HG03108 (cell line): Measurements from ENCODE around the gene CSTPP1.

ENCODE experiments used
- ATAC-seq: cut with Tn5 transposase; IDR thresholded peaks from one replicate; pipeline ENCODE4 v1.9.1; 2021; ENCODE audit warnings: moderate library complexity; ENCODE audit not compliant: unreplicated experiment

Gene CSTPP1, protein sequence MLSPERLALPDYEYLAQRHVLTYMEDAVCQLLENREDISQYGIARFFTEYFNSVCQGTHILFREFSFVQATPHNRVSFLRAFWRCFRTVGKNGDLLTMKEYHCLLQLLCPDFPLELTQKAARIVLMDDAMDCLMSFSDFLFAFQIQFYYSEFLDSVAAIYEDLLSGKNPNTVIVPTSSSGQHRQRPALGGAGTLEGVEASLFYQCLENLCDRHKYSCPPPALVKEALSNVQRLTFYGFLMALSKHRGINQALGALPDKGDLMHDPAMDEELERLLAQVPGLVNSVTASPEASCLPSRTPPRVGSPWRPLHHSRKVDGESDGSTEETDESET

DNA sequence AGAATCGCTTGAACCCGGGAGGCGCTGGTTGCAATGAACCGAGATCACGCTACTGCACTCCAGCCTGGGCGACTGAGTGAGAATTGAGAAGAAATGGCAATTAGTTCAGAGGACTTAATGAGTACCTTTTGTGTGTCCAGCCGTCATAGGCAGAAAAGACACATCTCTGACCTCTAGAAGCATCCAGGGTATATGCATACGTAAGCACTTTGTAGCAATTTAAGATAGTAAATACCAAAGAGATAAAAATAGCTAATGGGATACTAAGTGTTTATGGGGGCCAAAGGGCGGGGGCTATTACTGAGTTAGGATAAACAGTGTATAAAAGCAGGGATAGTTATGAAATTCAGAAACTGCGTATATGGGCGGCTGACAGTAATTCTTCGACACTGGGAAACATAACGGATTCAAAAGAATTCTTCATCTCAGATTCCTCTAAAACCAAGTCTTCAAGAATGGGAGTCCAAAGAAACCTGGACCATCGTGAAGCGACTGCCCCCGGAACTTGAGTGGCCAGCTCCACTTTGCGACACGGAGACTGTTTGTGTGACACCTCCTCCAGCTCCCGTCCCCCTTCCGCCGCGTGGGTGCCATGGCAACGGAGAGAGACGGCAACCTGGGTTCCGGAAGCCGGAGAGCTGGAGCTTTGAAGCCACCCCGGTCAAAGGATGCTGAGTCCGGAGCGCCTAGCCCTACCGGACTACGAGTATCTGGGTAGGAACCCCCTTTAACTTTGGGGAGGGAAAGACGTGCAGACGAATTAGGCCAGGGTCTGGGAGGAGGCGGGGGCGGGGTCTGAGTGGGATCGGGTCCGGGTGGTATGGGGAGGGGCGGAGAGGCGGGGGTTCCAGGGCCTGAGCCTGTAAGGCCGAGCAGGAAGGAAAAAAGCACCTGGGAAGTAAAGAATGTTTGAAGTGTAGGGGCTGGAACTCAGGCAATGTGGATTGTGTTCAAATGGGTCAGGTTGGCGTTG is at the start of gene CSTPP1:
CSTPP1 (plus strand) TSS at position 624 of the 973 bp plus-strand sequence; CDS start at position 669, 45 bp downstream.
- ATAC-seq, result peak; percentile 91

- ATAC-seq, result no peak
Observed at GRCh38 chr11:46888636-46889035, 47.9 kb upstream of the CSTPP1 start.

GRCh38 chr11:46889251-46889650 is 47.3 kb upstream of the CSTPP1 start:
- no peak for ATAC-seq

- ATAC-seq, result peak; percentile 63
Observed at GRCh38 chr11:46889689-46890475, 46.7 kb upstream of the CSTPP1 start.

- no peak for ATAC-seq
Observed at GRCh38 chr11:46890665-46891064, 45.9 kb upstream of the CSTPP1 start.

DNA sequence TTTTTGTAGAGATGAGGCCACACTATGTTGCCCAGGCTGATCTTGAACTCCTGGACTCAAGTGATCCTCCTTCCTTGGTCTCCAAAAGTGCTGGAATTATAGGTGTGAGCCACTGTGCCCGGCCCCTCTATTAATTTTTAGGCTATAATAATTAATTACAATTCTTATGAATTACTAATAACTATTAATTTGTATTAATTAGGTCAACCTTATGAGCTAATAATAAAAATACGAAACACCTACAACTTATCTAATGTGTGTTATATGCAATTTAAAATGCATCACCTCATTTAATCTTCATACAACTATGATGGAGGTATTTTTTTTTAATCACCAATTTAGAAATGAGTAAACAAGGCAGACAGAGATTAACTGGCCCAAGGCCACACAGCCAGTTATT is 44.5 kb upstream of the CSTPP1 start:
- no peak for ATAC-seq

DNA sequence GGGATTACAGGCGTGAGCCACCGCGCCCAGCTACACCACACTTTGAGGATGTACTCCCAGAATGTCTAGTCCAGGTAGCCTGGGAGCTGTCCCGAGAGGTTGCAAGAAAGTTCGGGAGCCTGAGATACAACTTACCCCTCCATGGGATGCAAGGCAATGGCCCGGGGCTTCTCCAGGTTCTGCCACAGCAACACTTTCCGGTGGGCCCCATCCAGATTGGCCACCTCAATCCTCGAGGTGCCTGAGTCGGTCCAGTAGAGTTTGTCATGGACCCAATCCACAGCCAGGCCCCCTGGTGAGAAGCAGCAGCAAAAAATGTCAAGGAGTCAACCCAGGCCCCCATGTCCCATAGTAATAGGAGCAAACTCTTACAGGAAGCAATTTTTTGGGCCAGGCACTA is 43.7 kb upstream of the CSTPP1 start:
- no peak for ATAC-seq

- ATAC-seq, result no peak
Observed at GRCh38 chr11:46894506-46894905, 42.1 kb upstream of the CSTPP1 start.

DNA sequence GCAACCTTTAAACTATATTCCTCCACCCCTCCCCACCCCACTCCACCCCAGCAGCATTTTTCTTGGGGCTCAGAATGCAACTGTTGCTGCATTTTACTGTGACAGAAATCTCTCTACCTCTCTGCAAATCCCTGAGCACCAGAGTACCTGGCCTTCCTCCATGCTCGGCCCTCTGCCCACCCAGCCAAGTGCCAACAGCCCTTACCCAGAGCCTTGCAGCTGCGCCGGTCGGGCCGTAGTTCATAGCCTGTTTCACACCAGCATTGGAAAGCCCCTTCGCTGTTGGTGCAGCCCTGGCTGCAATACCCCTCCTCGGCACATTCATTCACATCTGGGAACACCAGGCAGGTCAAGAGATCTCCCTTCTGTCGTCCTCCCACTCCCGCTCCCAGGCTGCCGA is 41.6 kb upstream of the CSTPP1 start:
- no peak for ATAC-seq

DNA sequence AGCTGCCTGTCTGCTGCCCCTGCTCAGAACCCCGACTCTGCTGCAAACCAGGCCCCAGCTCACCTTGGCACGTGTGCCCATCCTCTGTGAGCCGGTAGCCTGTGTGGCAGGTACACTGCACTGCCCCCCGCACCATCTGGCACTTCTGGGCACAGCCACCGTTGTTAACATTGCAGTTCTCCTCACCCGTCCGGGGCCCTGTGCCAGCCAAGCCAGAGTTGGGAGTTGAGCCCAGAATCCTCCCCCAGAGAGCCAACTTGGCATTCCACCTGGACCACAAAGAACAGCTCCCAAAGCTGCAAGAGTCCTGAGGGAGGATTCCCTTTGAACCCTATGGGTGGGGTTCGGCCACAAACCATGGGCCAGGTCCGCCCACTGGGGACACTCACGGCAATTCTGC is 40.7 kb upstream of the CSTPP1 start:
- ATAC-seq, result no peak

DNA sequence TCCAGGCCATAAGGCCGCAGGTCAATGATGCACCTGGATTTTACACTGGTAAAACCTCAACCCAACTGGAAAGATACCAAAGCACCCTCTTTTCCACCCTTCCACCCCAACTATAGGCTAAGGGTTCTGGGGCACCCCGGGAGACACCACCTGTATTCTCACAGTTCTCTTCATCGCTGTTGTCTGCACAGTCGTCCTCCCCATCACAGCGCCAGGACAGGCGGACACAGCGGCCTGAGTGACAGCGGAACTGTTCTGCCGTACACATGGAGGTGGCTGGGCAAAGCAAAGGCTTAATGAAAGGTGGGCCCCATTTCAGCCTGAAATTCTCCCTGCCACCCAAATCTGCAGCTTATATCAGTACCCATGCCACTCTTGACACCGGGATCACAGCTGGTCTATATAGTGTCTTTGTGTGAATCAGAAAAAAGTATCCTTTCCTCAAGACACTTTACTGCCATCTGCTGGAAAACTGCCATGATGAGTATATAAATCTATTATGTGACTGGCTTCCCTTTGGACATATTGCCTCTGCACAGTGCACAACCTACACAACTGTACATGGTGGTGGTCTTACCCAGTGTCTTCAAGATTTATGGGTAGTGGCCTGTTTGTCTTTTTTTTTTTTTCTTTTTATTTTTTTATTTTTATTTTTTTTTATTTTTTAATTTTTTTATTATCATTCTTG is 39.7 kb upstream of the CSTPP1 start:
- no peak for ATAC-seq

GRCh38 chr11:46898396-46899095 is 38.0 kb upstream of the CSTPP1 start:
- no peak for ATAC-seq

DNA sequence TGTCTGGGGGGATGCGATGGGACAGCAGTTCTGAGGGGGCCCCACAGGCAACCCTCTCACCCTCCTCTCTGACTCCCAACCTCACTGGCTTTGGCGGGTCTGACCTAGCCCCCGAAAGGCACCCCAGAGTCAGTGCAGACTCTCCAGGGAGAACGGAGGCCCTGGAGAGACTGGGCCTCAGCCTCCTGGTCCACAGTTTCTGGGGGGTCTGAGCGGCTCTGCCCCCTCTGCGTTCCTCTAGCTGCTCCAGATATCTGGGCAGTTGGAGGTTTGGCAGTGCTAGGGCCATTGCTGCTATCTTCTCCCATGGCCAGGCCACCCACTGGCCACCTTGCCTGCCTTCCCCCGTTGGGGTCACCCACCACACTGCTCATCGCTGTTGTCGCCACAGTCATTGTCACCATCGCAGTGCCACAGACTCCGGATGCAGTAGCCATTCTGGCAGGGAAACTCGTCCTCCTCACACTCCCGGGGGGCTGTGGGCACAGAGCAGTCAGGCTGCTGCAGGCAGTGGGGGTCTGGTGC is 37.0 kb upstream of the CSTPP1 start:
- no peak for ATAC-seq

DNA sequence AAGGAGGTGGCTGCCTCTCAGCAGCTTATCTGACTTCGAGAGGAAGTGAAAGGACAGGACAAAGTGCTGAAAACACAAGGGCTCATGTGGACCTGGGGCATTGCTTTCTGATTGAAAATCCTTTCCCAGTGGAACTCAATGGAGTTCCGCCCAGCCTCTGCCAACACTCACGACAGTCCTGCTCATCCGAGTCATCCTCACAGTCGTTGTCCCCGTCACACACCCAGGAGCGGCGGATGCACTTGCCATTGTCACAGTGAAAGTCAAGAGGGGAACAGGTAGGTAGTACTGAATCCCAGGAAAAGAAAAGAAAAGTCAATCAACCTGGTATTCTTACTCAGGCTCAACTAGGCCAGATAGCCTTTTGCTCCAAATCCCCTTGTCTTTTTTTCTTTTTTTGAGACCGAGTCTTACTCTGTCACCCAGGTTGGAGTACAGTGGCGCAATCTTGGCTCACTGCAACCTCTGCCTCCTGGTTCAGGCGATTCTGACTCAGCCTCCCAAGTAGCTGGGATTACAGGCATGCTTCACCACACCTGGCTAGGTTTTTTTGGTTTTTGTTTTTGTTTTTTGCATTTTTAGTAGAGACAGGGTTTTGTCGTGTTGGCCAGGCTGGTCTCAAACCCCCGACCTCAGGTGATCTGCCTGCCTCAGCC is 36.3 kb upstream of the CSTPP1 start:
- ATAC-seq, result no peak

GRCh38 chr11:46901156-46901555 is 35.4 kb upstream of the CSTPP1 start:
- no peak for ATAC-seq

GRCh38 chr11:46902694-46903093 is 33.9 kb upstream of the CSTPP1 start:
- ATAC-seq, result no peak

DNA sequence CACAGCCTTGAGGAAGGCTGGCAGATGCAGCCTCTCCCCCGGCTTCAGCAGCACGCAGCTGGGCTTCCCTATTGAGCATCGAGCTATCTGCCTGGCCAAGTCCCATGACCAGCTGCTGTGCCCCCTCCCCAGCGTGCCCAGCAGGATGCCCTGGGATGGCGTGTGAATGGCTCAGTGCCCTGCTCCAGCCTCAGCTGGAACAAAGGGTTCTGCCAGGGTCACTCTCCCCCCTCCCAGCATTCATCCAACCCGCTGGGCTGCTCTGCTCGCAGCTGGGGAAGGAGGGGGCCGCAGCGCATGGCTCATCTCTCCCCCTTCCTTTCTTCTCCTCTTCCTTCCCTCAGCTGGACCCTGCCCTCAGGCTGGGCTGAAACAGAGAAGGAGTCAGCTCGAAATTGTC is 32.7 kb upstream of the CSTPP1 start:
- no peak for ATAC-seq

DNA sequence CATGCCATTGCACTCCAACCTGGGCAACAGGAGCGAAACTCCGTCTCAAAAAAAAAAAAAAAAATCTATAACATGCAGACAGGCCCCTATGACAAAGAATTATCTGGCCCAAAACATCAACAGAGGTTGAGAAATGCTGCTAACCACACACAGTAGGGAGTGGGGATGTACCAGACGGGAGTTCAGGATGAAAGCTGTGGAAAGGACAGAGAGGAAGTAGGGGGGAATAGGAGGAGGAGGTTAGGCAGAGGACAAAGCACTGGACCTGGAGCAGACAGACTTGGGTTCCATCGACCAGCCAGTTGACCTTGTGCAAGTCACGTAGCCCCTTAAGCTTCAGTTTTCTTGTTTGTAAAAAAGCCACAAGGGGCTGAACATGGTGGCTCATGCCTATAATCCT is 30.8 kb upstream of the CSTPP1 start:
- no peak for ATAC-seq

DNA sequence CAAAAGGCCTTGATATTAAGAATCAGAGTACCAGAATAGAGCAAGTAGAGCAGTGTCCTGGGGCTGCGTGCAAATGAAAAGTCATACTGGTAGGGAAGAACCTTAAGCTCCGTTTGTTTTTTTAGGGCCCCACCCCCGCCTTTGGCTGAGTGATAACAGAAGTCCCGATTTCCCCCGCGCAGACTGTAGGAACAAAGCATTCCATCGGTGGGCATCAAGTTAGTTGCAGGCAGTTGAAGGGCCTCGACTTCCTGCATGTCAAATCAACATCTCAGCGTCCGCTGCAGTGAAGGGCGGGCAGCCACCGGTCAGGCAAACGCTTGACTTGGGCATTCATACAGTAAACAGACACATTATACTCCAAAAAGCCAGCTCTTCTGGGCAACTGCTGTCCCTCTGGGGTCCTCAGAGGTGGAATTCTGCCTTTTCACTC is 29.9 kb upstream of the CSTPP1 start:
- ATAC-seq, result no peak
